Gastroesophageal sphincter (tissue), 4 donors: ENCODE data around the gene PER3. TPM values are rescaled to one million over a fixed set of nuclear protein-coding genes. Genes with fewer than 3 reads are reported as not detected.

ENCODE experiments used
- ATAC-seq: fragments of 150-250 bp; one replicate; pipeline ENCODE4 v1.9.1; 2016; ENCODE audit warnings: mild to moderate bottlenecking, moderate library complexity
- H3K27ac ChIP-seq, 4 donors: fragments of 200-600 bp; sonication (generic) in 3 of 4; 1 replicate in 3 of 4; 2 replicates in 1 of 4; pipeline ENCODE4 v1.5.1; 2016 to 2019
- H3K27me3 ChIP-seq: fragments of 200-600 bp; sonication (generic); one replicate; pipeline ENCODE4 v1.5.1; 2019
- H3K36me3 ChIP-seq, 2 donors: fragments of 200-600 bp; sonication (generic); one replicate each; pipeline ENCODE4 v1.5.1; 2019; ENCODE audit warnings: control low read depth in 1 of 2
- H3K4me1 ChIP-seq, 3 donors: fragments of 200-600 bp; sonication (generic); 1 replicate in 2 of 3; 2 replicates in 1 of 3; pipeline ENCODE4 v1.5.1; 2016 to 2019; ENCODE audit warnings: control low read depth in 2 of 3
- H3K4me3 ChIP-seq, 2 donors: fragments of 200-600 bp; sonication (generic); one replicate each; pipeline ENCODE4 v1.5.1; 2019; ENCODE audit warnings: mild to moderate bottlenecking in 1 of 2, moderate library complexity in 1 of 2
- H3K9me3 ChIP-seq, 3 donors: fragments of 200-600 bp; sonication (generic); one replicate each; pipeline ENCODE4 v1.5.1; 2017 to 2019; ENCODE audit warnings: control low read depth in 2 of 3
- CTCF ChIP-seq, 4 experiments: fragments of 200-600 bp in 2 of 4; fragments of 450-650 bp in 2 of 4; sonication (generic) in 1 of 4; IDR thresholded peaks; one replicate each; pipeline ENCODE4 v1.5.1; 2017 to 2019; ENCODE audit warnings: antibody characterized with exemption in 4 of 4, mild to moderate bottlenecking in 2 of 4, moderate library complexity in 2 of 4
- EP300 ChIP-seq: sonication (generic); formaldehyde crosslinking; IDR thresholded peaks from one replicate; pipeline ENCODE4 v1.6.1; 2017; ENCODE audit warnings: antibody characterized with exemption, mild to moderate bottlenecking
- POLR2A ChIP-seq, 2 donors: fragments of 450-650 bp; IDR thresholded peaks; one replicate each; pipeline ENCODE4 v1.6.1; 2017; ENCODE audit warnings: antibody characterized with exemption in 2 of 2, mild to moderate bottlenecking in 2 of 2, moderate library complexity in 1 of 2
- POLR2AphosphoS5 ChIP-seq: sonication (generic); formaldehyde crosslinking; IDR thresholded peaks from one replicate; pipeline ENCODE4 v1.6.1; 2017; ENCODE audit warnings: antibody characterized with exemption
- WGBS, 2 donors: methylation state at CpG; one replicate each; pipeline ENCODE4 v1.1.5; 2018; ENCODE audit warnings: low coverage in 1 of 2; 5-methylcytosine and 5-hydroxymethylcytosine counted together
- total RNA-seq, 4 donors: library from RNA; depleted of rRNA; stranded (reverse); fragments of >200 nt; gene quantifications; one replicate each; pipeline ENCODE4 v1.1.0, GENCODE V29; 2016

The PER3 gene
- total RNA-seq, 4 donors from 2014 or later = 26.8 to 73.2 (median 43.4) TPM

GRCh38 chr1:7891804-7892203, 107.7 kb downstream of the PER3 start:
- H3K36me3 ChIP-seq = no peaks in the 10 kb centered on the region
- H3K27me3 ChIP-seq = peaks cover 34% of the 10 kb centered on the region
- no peak for ATAC-seq
- H3K9me3 ChIP-seq = no peaks in the 10 kb centered on the region
- 47% methylated on average over 3 of the region's 9 CpGs; no CpG with 5 or more reads in 1 of the 2 donors for WGBS, 2 donors
- H3K4me3 ChIP-seq = no peak overlapping the region
- TF ChIP-seq POLR2AphosphoS5 (no peak), EP300 (no peak), POLR2A (IDR thresholded peaks at IDR 0.05) (no peak), CTCF (IDR thresholded peaks at IDR 0.05) (no peak)
- H3K27ac ChIP-seq = no peak overlapping the region
- no peaks in the 10 kb centered on the region for H3K4me1 ChIP-seq

GRCh38 chr1:7893529-7894180, 109.6 kb downstream of the PER3 start:
- H3K36me3 ChIP-seq = no peaks in the 10 kb centered on the region
- no peak for ATAC-seq
- WGBS, 2 donors = 68 to 84% methylated on average over 12 to 13 of the region's 13 CpGs
- TF ChIP-seq POLR2A (IDR thresholded peaks at IDR 0.05) (no peak), POLR2AphosphoS5 (peak; percentile 23)
- no peaks in the 10 kb centered on the region for H3K9me3 ChIP-seq
- no peak overlapping the region for H3K4me3 ChIP-seq
- peaks cover 16% of the 10 kb centered on the region for H3K27me3 ChIP-seq
- H3K27ac ChIP-seq = no peak overlapping the region
- no peaks in the 10 kb centered on the region for H3K4me1 ChIP-seq

Other genes with a start within 250 kb of the PER3 start
- 100 to 1,000 TPM in 3 of 4 donors, 10 to 100 TPM in 1; 99.9 to 128 (median 112) TPM for gene VAMP3, start 13.0 kb upstream of the PER3 start, total RNA-seq
- under 1 TPM in 2 of 4 donors, not detected in 2; 0.31 to 0.42 TPM for gene UTS2, start 68.8 kb downstream of the PER3 start, total RNA-seq
- under 1 TPM in 2 of 4 donors, not detected in 2; 0.13 to 0.31 TPM for gene TNFRSF9, start 156.5 kb downstream of the PER3 start, total RNA-seq
- gene PARK7, start 177.4 kb downstream of the PER3 start, total RNA-seq = 100 to 1,000 TPM; 208 to 250 (median 224) TPM
- gene ERRFI1, start 242.0 kb downstream of the PER3 start, total RNA-seq = 100 to 1,000 TPM; 344 to 570 (median 393) TPM